ENCODE data around the gene HM13. TPM values are rescaled to one million over a fixed set of nuclear protein-coding genes. Genes with fewer than 3 reads are reported as not detected.
"Not testable (repeated sequence)": the region's sequence is repeated elsewhere in the genome, so short reads cannot be mapped to it uniquely, and the experiment has no call there.

HM13 gene
- total RNA-seq, 4 donors from 2014 or later, result 38.4 to 86.0 (median 63.4) TPM

- in situ Hi-C loops (cut with MboI; ENCODE audit: low pct_ligation_motif_present in 1 of 4, low pct_unique_long_range_greater_than_20kb in 1 of 4, low sequenced_read_pairs in 3 of 4) (no loop called here), intact Hi-C loops (cut with DNase I; ENCODE audit: low total_unique reads) (no loop called here)
- no peak overlapping the region for H3K27ac ChIP-seq
- no peaks in the 10 kb centered on the region for H3K27me3 ChIP-seq
- peaks cover 0 to 4% (median 0%) of the 10 kb centered on the region in 4 donors for H3K4me1 ChIP-seq
- TF ChIP-seq POLR2A (IDR thresholded peaks at IDR 0.05), result no peak
- no peak for TF ChIP-seq POLR2AphosphoS5 (IDR thresholded peaks at IDR 0.05)
- TF ChIP-seq EP300 (IDR thresholded peaks at IDR 0.05; ENCODE audit: low read depth), result no peak
- TF ChIP-seq CTCF (IDR thresholded peaks at IDR 0.05), result no peak
- H3K36me3 ChIP-seq, result peaks cover 0 to 44% (median 15%) of the 10 kb centered on the region in 4 donors
- H3K4me3 ChIP-seq, result no peak overlapping the region
- H3K9me3 ChIP-seq, result no peaks in the 10 kb centered on the region
- DNase-seq, result no peak
- WGBS, 2 donors (ENCODE audit: low coverage in 1 of 2), result 71 to 80% methylated on average over 1 to 4 of the region's 4 CpGs
Measured at GRCh38 chr20:31537890-31538289, 23.6 kb downstream of the HM13 start.

- in situ Hi-C loops (cut with MboI; ENCODE audit: low pct_ligation_motif_present in 1 of 4, low pct_unique_long_range_greater_than_20kb in 1 of 4, low sequenced_read_pairs in 3 of 4), result no loop called here
- H3K27me3 ChIP-seq, result no peaks in the 10 kb centered on the region
- no peaks in the 10 kb centered on the region for H3K9me3 ChIP-seq
- H3K27ac ChIP-seq, result no peak overlapping the region
- no peak overlapping the region for H3K4me3 ChIP-seq
- WGBS, 2 donors (ENCODE audit: low coverage in 1 of 2), result 89% methylated on average over 4 of the region's 4 CpGs; no CpG with 5 or more reads in 1 of the 2 donors
- intact Hi-C loops (cut with DNase I; ENCODE audit: low total_unique reads), result no loop called here
- H3K36me3 ChIP-seq, result peaks cover 0 to 39% (median 14%) of the 10 kb centered on the region in 4 donors
- peaks cover 0 to 4% (median 0%) of the 10 kb centered on the region in 4 donors for H3K4me1 ChIP-seq
- no peak for TF ChIP-seq POLR2AphosphoS5 (IDR thresholded peaks at IDR 0.05)
- DNase-seq, result no peak
Measured at GRCh38 chr20:31538326-31538725, 24.1 kb downstream of the HM13 start.

GRCh38 chr20:31539636-31540035 is 25.4 kb downstream of the HM13 start:
- peaks cover 0 to 26% (median 9%) of the 10 kb centered on the region in 4 donors for H3K36me3 ChIP-seq
- in situ Hi-C loops (cut with MboI; ENCODE audit: low pct_ligation_motif_present in 1 of 4, low pct_unique_long_range_greater_than_20kb in 1 of 4, low sequenced_read_pairs in 3 of 4); intact Hi-C loops (cut with DNase I; ENCODE audit: low total_unique reads); H3K27ac ChIP-seq; H3K27me3 ChIP-seq; H3K4me1 ChIP-seq; H3K9me3 ChIP-seq; DNase-seq; H3K4me3 ChIP-seq: not testable (repeated sequence)
- WGBS, 2 donors (ENCODE audit: low coverage in 1 of 2), result 91 to 100% methylated on average over 1 to 3 of the region's 3 CpGs

GRCh38 chr20:31540406-31540805 is 26.2 kb downstream of the HM13 start:
- in situ Hi-C loops (cut with MboI; ENCODE audit: low pct_ligation_motif_present in 1 of 4, low pct_unique_long_range_greater_than_20kb in 1 of 4, low sequenced_read_pairs in 3 of 4) (no loop called here), intact Hi-C loops (cut with DNase I; ENCODE audit: low total_unique reads) (no loop called here)
- TF ChIP-seq POLR2AphosphoS5 (IDR thresholded peaks at IDR 0.05) (no peak), CTCF (IDR thresholded peaks at IDR 0.05) (no peak), EP300 (IDR thresholded peaks at IDR 0.05; ENCODE audit: low read depth) (no peak), POLR2A (IDR thresholded peaks at IDR 0.05) (no peak)
- WGBS, 2 donors (ENCODE audit: low coverage in 1 of 2), result 90 to 100% methylated on average over 1 to 3 of the region's 3 CpGs
- H3K9me3 ChIP-seq, result no peaks in the 10 kb centered on the region
- no peaks in the 10 kb centered on the region for H3K27me3 ChIP-seq
- no peak overlapping the region for H3K27ac ChIP-seq
- DNase-seq, result no peak
- H3K36me3 ChIP-seq, result peaks cover 0 to 20% (median 7%) of the 10 kb centered on the region in 4 donors
- no peak overlapping the region for H3K4me3 ChIP-seq
- H3K4me1 ChIP-seq, result peaks cover 0 to 9% (median 0%) of the 10 kb centered on the region in 4 donors

- TF ChIP-seq EP300 (IDR thresholded peaks at IDR 0.05; ENCODE audit: low read depth) (no peak), POLR2A (IDR thresholded peaks at IDR 0.05) (no peak), CTCF (IDR thresholded peaks at IDR 0.05) (no peak), POLR2AphosphoS5 (IDR thresholded peaks at IDR 0.05) (no peak)
- Histone ChIP-seq H3K9me3 (no peaks in the 10 kb centered on the region), H3K4me1 (peaks cover 0 to 18% (median 0%) of the 10 kb centered on the region in 4 donors), H3K4me3 (no peak overlapping the region), H3K27me3 (no peaks in the 10 kb centered on the region), H3K27ac (no peak overlapping the region), H3K36me3 (peaks cover 0 to 18% (median 7%) of the 10 kb centered on the region in 4 donors)
- in situ Hi-C loops (cut with MboI; ENCODE audit: low pct_ligation_motif_present in 1 of 4, low pct_unique_long_range_greater_than_20kb in 1 of 4, low sequenced_read_pairs in 3 of 4) (no loop called here), intact Hi-C loops (cut with DNase I; ENCODE audit: low total_unique reads) (no loop called here)
- WGBS, 2 donors (ENCODE audit: low coverage in 1 of 2), result 60 to 75% methylated on average over 2 to 7 of the region's 7 CpGs
- no peak for DNase-seq
Measured at GRCh38 chr20:31542201-31542842, 28.1 kb downstream of the HM13 start.

Data from transverse colon (tissue), 4 donors.